HG02571 (cell line): ENCODE data around the gene OGFR.

Source experiments
- ATAC-seq: cut with Tn5 transposase; IDR thresholded peaks from one replicate; pipeline ENCODE4 v1.9.1; 2021; ENCODE audit warnings: mild to moderate bottlenecking, moderate library complexity; ENCODE audit not compliant: unreplicated experiment

OGFR gene

DNA sequence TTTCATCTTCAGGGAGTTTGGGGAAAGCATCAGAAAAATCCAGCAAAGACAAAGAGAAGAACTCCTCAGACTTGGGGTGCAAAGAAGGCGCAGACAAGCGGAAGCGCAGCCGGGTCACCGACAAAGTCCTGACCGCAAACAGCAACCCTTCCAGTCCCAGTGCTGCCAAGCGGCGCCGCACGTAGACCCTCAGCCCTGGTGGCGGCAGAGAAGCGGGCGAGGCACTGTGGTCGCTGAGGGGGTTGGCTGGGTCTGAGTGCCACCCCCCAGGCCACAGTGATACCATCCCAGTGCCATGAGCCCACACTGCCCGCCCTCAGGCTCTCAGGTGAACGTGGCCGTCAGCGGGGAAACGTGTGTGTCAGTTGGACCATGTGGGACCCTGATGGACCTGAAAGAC is 5.2 kb upstream of the OGFR start:
- no peak for ATAC-seq

DNA sequence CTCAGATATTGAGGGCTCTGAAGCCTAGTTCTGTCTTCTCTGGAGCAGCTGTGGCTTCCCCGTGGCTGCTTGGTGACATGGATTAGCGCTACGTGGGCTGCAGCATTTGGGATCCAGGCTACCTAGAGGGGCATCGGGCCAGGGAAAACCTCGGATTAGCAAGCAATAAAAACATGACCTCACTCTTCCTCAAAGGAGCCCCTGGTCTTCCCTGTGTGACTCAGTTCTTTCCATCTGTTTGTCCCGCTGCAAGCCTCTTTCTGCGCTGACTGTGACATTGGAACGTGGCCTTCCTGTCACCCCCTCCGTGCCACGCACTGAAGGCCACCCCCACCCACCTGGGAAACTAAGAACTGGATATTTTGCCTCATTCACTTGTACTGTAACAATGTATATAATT is 4.8 kb upstream of the OGFR start:
- no peak for ATAC-seq

DNA sequence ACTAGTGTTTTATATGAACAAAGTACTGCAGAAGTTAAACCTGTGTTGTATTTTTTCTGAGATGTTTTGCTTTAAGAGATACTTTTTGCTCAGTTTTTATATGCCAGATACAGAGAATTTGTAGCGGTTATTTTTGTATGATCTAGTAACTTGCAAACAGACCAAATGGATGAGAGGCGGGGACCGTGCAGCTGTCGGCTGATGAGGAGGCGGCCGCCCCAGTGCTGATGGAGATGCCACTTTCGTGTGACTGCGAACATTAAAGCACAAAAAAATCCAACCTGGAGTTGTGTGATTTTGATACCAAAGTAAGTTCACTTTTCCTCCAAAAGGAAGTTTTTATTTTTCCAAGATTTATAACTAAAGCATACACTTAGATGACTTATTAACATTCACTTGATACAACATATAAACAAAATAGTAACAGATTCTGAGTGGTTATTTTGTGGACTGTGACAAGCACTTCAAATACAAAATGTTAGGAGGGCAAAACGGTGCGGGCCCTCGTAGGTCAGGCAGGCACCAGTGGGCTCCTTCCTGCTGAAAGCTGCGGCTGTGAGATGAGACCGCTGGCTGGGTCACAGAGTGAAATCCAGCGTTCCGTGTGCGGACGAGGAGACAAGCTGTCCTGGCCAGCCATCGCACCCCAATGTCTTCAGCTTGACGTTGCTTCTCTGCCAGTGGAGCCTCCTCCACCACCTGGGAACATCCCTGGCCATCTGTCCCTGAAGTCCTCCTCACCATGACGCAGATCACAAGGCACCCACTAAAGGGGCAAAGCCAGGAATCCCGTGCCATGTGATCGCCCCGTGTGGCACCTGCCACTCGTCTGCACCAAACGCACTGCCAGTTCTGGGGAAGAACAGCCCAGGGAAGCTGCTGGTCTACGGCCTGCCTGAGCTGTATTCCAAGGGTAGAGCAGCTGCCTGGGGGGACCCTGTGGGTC is 4.0 kb upstream of the OGFR start:
- no peak for ATAC-seq

DNA sequence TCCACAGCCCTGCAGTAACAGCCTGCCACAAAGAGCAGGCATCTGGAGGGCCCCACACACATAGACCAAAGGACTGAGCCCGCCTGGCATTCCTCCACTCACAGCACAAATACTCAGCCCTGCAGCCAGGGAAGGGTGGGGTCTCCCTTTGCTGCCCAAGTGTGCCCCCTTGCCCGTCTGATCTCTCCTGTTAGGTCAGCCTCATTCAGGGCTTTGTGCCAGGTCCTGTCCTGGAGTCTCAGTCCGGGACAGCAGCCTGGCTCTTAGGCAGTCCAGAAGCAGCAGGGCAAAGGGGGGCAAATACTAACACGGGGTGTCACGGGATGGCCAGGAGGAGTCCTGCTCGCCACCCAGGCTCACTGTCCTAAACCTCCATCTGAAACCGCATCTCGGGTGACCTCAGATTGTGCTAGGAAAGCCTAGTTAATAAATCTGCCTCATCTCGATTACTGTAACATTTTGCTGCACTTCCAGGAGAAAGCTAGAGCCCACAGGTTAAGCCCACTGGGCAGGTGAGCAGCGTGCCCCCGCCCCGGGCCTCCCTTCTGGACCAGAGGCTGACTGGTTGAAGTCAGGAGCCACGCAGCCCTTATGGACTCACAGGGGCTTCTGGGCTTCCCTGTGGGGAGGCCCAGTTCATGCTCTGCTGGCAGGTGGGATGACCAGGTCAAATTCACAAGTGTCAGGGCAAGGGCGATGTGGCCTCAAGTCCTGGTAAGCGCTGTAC is 3.2 kb upstream of the OGFR start:
- ATAC-seq: no peak

DNA sequence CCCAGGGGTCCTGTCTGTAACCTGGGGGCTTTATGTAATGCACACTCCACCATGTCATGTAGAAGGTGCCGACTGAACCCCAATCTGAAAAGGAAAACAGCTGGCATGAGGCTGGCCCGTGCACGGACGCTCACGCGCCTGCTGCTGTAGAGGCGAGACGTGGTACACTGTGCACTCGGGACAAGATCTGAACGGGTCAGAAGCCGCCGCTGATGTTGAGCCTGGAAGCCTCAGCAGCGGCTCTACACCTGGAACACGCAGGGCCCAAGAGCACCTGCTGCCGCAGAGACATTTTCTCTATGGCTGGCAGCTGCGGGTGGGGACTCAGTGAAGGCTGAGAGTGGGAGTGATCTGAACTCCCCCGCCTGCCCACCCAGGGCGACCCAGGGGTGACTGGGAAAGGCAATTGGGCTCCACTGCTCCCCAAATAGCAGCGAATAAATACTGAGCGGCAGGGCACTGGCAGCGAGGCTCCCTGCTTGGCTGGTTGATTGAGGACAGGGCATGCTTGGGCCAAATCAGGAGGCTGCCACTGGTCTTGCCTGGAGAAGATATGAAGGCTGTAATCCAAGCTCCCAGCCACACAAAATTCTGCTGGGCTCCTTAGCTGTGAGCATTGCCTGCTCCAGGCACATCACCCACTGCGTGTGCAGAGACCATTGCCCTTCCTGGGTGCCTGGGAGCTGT is 2.5 kb upstream of the OGFR start:
- ATAC-seq: no peak

DNA sequence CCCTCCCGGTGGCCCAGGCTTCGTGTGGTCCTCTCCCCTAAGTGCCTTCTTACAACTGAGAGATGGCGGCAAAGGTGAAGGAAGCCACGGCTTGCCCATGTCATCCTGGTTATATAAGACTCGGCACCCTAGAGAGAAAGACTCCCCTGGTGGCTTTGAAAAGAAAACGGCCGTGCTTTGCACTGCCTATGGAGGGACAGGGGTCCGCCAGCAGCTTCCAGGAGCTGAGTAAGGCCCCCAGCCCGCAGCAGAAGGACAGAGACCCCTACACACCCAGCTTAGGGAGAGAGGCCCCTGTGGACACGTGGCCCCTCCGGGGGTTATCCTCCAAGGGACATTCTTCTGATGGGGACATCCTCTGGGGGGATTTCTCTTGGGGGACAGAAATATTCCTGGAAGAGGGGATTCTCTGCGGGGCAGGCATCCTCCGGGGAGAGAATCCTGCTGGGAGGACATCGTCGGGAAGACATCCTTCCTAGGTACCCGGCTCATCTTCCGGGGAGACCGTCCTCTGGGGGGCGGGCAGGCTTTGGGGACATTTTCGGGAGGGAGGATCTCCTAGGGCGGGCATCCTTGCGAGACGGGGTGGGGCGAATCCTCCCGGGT is 511 bp upstream of the OGFR start:
- no peak for ATAC-seq

DNA sequence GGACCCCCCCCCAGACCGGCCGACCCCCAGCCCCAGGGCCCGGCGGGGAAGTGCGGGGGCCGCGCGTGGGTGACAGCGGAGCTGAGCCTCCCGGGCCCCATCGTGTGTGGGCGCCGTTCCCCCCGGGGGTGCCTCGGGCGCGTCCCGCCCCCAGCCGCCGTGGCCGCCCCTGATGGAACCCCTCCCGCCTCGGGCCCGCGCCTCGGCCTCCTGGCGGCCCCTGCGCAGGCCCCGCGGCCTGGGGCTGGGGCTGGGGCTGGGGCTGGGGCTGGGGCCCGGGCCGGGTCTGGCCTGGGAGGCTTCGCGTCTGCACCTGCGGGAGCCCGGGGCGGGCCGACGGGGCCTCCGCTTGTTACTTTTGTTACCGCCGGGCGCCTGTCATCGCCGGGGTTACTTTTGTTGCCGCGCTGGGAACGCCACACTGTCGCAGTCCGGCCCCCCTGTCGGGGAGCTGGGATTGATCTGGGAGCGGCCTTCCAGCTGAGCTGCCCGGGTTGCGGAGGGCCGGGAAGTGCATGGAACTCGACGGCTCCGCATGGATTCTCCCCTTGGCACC is 598 bp downstream of the OGFR start:
- no peak for ATAC-seq

DNA sequence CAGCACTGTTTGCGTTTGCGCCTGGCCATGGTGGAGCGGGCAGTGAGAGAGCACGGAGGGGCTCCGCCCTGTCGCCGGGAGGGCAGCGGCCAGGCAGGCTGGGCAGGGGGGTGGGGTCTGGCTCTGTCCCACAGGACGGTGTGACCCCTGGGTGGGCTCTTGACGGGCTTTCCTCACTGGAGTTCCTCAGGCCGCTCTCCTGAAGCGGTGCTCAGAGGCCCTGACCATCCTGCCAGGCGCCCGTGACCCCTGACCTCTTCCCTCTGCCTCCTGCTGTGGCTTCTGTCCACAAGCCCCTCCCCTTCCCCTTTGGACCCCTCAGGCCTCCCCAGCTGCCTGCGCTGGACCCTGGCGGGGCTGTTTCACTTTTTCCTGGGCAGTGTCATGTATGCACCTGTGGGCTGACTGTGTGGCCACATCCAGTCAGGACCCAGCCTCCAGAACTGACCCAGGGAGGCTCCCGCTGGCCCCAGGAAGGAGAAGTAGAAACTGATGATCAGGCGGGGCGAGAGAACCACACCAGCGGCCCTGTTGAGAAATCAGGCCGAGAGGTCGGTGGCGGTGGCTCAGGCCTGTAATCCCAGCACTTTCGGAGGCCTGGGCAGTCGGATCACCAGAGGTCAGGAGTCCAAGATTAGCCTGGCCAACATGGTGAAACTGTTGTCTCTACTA is 1.2 kb downstream of the OGFR start:
- ATAC-seq: no peak

DNA sequence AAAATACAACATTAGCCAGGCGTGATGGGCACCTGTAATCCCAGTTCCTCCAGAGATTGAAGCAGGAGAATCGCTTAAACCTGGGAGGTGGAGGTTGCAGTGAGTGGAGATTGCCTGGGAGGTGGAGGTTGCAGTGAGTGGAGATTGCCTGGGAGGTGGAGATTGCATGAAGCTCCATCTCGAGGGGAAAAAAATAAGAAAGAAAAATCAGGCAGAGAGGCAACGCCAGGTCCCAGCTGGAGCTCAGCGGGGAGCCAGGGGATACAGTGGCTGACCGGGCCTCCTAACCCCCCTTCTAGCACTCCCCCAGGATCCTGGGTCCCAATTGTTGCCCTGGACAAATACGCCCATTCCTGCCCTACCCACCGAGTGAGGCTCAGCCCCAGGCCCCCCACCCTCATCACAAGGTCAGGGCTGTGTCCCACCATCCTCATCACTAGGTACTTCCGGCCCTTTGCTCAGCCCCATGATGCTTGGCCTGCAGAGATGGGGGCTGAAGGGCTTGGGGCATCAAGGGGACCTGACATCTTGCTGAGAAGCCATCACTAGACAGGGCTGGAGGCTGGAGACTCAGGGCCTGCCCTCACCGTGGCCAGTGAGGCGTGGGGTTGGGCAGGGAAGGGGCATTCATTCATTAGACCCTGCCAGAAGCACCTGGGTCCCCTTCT is 1.9 kb downstream of the OGFR start:
- no peak for ATAC-seq

DNA sequence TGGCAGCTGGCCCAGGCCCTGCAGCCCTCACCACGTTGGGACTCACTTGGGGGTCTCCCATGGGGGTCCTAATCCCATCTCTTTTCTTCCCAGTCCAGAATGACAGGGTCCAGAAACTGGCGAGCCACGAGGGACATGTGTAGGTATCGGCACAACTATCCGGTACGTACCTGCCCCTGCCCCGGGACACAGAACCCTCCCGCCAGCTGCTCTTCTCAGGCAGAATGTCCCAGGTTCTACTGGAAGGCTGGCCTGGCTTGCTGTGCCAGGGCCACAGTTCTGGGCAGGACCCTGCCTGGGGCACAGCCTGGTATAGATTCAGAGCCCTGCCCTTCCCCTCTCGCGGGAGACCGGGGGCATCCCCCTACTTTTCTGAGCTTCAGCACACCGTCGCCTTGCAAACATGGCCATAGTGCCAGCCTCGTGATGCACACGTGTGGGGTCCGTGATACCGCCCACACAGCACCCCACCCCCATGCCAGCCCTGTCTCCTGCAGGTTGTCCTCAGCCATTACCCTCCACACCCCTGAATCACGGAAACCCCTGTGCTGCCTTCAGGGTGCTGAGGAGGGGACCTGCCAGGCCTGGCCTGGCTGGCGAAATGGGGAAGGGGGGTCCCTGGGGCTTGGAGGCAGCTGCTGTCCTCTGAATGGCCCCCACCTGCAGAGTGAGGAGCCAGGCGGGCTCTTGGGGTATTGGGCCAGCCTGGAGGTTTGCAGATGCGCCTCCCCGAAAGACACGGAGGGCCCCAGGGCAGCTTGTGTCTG is 3.0 kb downstream of the OGFR start:
- no peak for ATAC-seq

DNA sequence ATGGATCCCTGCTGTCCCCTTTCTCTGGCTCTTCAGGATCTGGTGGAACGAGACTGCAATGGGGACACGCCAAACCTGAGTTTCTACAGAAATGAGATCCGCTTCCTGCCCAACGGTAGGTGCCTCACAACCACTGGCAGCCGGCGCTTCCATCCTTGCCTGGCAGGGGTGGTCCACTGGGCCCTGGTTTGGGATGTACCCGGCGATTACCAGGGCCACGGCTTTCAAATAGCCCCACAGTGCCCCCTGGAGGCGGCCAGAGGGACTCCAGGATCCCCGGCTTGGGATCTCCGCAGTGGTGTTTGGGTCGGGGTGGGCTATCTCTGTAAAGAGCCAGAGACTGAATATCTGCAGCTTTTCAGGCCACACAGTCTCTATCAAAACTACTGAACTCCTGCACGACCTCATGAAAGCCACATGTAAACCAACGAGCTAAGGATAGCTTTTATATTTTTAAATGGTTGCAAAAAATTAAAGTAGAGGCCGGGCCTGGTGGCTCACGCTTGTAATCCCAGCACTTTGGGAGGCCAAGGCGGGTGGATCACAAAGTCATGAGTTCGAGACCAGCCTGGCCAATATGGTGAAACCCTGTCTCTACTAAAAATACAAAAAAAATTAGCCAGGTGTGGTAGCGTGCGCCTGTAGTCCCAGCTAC is 3.7 kb downstream of the OGFR start:
- no peak for ATAC-seq

DNA sequence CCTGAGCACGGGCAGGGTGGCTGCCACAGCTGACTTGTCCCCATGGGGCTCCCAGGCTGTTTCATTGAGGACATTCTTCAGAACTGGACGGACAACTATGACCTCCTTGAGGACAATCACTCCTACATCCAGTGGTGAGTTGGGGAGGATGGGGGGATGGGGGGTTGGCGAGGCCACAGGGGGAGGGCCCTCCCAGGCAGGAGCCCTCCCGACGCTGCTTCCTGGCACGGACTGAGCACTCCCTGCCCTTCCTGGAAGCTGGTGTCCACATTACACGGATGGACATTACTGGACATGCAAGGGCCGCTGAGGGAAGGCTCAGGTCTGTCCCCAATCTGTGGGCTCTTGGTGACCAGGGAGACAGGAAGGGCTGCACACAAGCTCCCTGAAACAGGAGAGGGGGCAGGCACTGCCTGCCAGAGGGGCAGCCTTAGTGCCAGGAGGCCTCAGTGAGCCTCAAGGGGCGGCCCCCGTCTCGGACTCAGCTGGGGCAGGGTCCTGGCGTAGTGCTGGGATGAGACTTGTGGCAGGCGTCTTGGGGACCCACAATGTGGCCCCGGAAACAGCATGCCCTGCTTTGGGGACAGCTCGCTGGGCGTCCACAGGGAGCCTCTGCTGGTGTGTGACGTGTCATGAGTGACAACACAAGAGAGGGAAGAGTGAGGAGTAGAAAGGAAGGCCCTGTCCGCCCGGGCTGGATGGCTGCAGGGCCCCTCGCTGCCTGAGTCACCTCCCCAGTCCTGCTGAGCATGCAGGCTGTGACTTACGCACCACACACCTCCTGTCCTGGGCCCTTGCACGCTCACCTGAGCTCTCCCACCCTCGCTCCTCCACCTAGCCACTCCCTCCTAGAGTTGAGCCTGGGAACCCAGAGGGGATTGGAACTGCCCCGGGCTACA is 5.1 kb downstream of the OGFR start:
- ATAC-seq: no peak

DNA sequence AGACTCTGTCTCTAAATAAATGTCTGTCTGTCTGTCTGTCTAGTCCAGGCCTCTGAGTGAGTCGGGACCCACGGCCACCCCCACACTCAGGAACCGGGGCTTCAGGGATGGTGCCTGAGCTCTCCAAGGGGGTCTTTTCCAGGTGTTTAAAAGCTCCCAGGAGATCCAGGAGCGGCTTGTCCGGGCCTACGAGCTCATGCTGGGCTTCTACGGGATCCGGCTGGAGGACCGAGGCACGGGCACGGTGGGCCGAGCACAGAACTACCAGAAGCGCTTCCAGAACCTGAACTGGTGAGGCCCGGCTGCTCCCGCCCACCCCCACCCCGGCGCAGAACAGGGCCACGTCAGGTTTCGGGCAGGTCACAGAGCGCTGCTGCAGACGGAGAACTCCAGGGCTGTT is 6.7 kb downstream of the OGFR start:
- no peak for ATAC-seq

DNA sequence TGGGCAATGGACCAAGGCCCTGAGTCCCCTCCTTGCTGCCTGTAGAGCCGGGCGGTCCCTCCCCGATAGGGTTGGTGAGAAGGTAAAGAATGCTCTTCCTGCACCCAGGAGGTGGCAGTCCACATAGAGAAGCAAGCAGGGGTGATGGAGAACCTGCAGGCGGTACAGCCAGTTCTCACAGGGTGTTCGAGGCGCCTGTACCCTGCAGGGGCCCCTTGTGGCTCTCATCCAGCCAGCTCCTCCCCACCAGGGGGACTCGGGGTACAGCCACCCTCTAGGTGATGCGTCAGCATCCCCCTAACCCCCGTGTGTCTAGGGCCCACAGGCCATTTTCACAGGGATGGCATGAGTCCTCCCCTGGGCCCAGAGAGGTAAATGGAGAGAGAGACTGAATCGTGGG is 7.1 kb downstream of the OGFR start:
- no peak for ATAC-seq

DNA sequence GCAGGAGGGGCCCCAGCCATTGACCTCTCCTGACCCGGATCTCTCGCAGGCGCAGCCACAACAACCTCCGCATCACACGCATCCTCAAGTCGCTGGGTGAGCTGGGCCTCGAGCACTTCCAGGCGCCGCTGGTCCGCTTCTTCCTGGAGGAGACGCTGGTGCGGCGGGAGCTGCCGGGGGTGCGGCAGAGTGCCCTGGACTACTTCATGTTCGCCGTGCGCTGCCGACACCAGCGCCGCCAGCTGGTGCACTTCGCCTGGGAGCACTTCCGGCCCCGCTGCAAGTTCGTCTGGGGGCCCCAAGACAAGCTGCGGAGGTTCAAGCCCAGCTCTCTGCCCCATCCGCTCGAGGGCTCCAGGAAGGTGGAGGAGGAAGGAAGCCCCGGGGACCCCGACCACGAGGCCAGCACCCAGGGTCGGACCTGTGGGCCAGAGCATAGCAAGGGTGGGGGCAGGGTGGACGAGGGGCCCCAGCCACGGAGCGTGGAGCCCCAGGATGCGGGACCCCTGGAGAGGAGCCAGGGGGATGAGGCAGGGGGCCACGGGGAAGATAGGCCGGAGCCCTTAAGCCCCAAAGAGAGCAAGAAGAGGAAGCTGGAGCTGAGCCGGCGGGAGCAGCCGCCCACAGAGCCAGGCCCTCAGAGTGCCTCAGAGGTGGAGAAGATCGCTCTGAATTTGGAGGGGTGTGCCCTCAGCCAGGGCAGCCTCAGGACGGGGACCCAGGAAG is 7.7 kb downstream of the OGFR start:
- ATAC-seq: no peak

DNA sequence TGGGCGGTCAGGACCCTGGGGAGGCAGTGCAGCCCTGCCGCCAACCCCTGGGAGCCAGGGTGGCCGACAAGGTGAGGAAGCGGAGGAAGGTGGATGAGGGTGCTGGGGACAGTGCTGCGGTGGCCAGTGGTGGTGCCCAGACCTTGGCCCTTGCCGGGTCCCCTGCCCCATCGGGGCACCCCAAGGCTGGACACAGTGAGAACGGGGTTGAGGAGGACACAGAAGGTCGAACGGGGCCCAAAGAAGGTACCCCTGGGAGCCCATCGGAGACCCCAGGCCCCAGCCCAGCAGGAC is 8.2 kb downstream of the OGFR start:
- no peak for ATAC-seq

DNA sequence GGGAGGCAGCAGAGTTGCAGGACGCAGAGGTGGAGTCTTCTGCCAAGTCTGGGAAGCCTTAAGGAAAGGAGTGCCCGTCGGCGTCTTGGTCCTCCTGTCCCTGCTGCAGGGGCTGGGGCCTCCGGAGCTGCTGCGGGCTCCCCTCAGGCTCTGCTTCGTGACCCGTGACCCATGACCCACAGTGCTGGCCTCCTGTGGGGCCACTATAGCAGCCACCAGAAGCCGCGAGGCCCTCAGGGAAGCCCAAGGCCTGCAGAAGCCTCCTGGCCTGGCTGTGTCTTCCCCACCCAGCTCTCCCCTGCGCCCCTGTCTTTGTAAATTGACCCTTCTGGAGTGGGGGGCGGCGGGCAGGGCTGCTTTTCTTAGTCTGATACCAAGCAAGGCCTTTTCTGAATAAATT is 9.0 kb downstream of the OGFR start:
- ATAC-seq: no peak
